AG04450 (cell line): ENCODE results near the gene LIN7B. TPM values are rescaled to one million over a fixed set of nuclear protein-coding genes. Genes with fewer than 3 reads are reported as not detected.
A peak's percentile ranks its signal among the peaks of the same experiment; 100 is the strongest.

Experiments used
- CTCF ChIA-PET: fragments of 300-600, 350-600 bp; formaldehyde crosslinking; extraction: SDS; loops from one replicate; lab custom pipeline; 2022; ENCODE audit warnings: antibody characterized with exemption, inconsistent platforms; lab: Charles Lee
- POLR2A ChIA-PET: fragments of 350-600 bp; formaldehyde crosslinking; extraction: SDS; loops from one replicate; lab custom pipeline; 2021; ENCODE audit warnings: antibody characterized with exemption, inconsistent platforms; lab: Yijun Ruan, JAX
- DNase-seq: peaks from one replicate; pipeline ENCODE4 v3.0.0-alpha.2; 2011; ENCODE audit warnings: low read depth, low spot score
- H3K27ac ChIP-seq: one replicate; pipeline ENCODE4 v1.5.1; 2012; ENCODE audit warnings: low read depth, low read length, control low read depth
- H3K27me3 ChIP-seq: one replicate; pipeline ENCODE4 v1.6.0; 2012; ENCODE audit warnings: low read length; ENCODE audit not compliant: control insufficient read depth, insufficient read depth
- H3K4me3 ChIP-seq: 2 replicates; pipeline ENCODE4 v1.5.1; 2011; ENCODE audit warnings: mild to moderate bottlenecking, low read depth, low read length, control low read depth
- H3K9me3 ChIP-seq: 2 replicates; pipeline ENCODE4 v1.5.1; 2012; ENCODE audit warnings: low read length; ENCODE audit not compliant: control insufficient read depth, insufficient read depth
- CTCF ChIP-seq: IDR thresholded peaks from 2 replicates; pipeline ENCODE4 v1.5.1; 2011; ENCODE audit warnings: low read depth, low read length, control low read depth, inconsistent platforms
- polyA plus RNA-seq: library from polyadenylated mRNA; depleted of rRNA; stranded (reverse); fragments of >200 nt; gene quantifications from 2 replicates; pipeline ENCODE4 v1.2.3, GENCODE V29; 2011

Gene LIN7B
- polyA plus RNA-seq, 1 experiment = 4.2 TPM

GRCh38 chr19:49102303-49102702, 11.9 kb upstream of the LIN7B start:
- Histone ChIP-seq H3K27ac (no peak overlapping the region), H3K4me3 (no peak overlapping the region), H3K9me3 (no peaks in the 10 kb centered on the region), H3K27me3 (no peaks in the 10 kb centered on the region)
- TF ChIP-seq CTCF = no peak
- ChIA-PET CTCF (interaction anchor here (2.4 kb wide), 1 partner anchor 97 kb away, joined by 7 read pairs; no protein-coding TSS in a partner anchor), POLR2A (interaction anchor here (1.3 kb wide), 1 partner anchor 12 kb away, joined by 4 read pairs; the partner anchor contains the start of gene LIN7B)
- DNase-seq = no peak

- Histone ChIP-seq H3K27me3 (no peaks in the 10 kb centered on the region), H3K4me3 (no peak overlapping the region), H3K9me3 (no peaks in the 10 kb centered on the region), H3K27ac (no peak overlapping the region)
- no peak for TF ChIP-seq CTCF
- no peak for DNase-seq
- ChIA-PET POLR2A (interaction anchor here (0.7 to 1.3 kb wide), 2 partner anchors 8 to 11 kb away, joined by 3 to 4 read pairs; partner anchors contain the start of gene LIN7B), CTCF (interaction anchor here (2.4 kb wide), 1 partner anchor 95 kb away, joined by 7 read pairs; no protein-coding TSS in a partner anchor)
Measured at GRCh38 chr19:49103331-49104085, 10.7 kb upstream of the LIN7B start.

- H3K27me3 ChIP-seq = no peaks in the 10 kb centered on the region
- no peak for TF ChIP-seq CTCF
- no peaks in the 10 kb centered on the region for H3K9me3 ChIP-seq
- no peak overlapping the region for H3K27ac ChIP-seq
- DNase-seq = no peak
- ChIA-PET CTCF (interaction anchor here (0.5 to 1.8 kb wide), 2 partner anchors 10 to 89 kb away, joined by 3 to 8 read pairs; partner anchors contain the start of gene LIN7B), POLR2A (no interaction called here)
- H3K4me3 ChIP-seq = no peak overlapping the region
Measured at GRCh38 chr19:49104229-49104864, 9.8 kb upstream of the LIN7B start.

GRCh38 chr19:49106648-49107135, 7.5 kb upstream of the LIN7B start:
- H3K27ac ChIP-seq = no peak overlapping the region
- no peaks in the 10 kb centered on the region for H3K27me3 ChIP-seq
- no peak overlapping the region for H3K4me3 ChIP-seq
- CTCF ChIA-PET = interaction anchor here (0.9 to 1.9 kb wide), 4 partner anchors 9 to 101 kb away, joined by 3 to 13 read pairs (median 4); no protein-coding TSS in a partner anchor
- peak; percentile 78 for TF ChIP-seq CTCF
- POLR2A ChIA-PET = interaction anchor here (0.6 kb wide), 1 partner anchor 91 kb away, joined by 3 read pairs; no protein-coding TSS in a partner anchor
- H3K9me3 ChIP-seq = no peaks in the 10 kb centered on the region
- DNase-seq = no peak
